ENCODE results near the gene TARS1. TPM values are rescaled to one million over a fixed set of nuclear protein-coding genes. Genes with fewer than 3 reads are reported as not detected.

Gene TARS1
- total and polyA plus RNA-seq, 2 of the 13 experiments (the other 11 are each of a cell fraction or from before 2014, with no cell fraction given) = 77.0 to 184 TPM

DNA sequence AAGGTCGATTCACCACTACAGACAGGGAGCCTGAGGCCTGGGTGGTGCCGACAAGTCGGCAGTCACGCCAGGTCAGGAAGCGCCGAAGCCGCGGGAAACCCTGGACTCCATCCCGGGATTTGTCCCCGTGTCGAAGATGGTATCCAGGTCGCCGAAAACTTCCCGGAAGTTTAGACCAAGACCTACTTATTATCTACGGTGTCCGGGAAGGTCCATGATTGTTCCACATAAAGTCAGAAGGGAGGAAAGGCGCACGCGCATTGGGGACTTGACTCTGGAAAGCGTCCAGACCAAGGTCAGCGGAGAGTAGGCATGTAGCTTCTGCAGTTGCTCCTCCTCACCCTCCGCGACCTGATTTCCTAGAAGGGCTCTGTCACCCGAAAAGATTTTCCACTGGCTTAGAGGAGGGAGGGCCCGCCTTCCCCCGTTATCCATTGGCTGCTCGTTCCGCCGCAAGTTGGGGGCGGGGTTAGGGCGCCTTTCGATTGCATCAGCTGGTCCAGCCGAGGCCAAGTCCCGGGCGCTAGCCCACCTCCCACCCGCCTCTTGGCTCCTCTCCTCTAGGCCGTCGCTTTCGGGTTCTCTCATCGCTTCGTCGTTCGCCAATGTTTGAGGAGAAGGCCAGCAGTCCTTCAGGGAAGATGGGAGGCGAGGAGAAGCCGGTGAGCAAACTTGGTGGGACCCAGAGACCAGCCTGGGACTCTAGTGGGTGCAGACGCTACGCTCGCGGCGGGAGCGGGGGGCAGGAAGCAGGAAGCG, at the start of gene TARS1 (continued):
- TF ChIP-seq, protein P1, sequence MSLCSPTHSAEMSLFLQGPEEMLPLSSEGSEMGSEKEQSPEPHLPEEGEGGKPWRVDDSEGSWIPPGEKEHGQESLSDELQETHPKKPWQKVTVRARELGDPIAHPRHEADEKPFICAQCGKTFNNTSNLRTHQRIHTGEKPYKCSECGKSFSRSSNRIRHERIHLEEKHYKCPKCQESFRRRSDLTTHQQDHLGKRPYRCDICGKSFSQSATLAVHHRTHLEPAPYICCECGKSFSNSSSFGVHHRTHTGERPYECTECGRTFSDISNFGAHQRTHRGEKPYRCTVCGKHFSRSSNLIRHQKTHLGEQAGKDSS (CRISPR knock-in tag; IDR thresholded peaks at IDR 0.05; ENCODE audit: borderline replicate concordance, low read depth) = peak; percentile 53; the same call in 1 of the 2 replicates
- TF ChIP-seq, protein P2, sequence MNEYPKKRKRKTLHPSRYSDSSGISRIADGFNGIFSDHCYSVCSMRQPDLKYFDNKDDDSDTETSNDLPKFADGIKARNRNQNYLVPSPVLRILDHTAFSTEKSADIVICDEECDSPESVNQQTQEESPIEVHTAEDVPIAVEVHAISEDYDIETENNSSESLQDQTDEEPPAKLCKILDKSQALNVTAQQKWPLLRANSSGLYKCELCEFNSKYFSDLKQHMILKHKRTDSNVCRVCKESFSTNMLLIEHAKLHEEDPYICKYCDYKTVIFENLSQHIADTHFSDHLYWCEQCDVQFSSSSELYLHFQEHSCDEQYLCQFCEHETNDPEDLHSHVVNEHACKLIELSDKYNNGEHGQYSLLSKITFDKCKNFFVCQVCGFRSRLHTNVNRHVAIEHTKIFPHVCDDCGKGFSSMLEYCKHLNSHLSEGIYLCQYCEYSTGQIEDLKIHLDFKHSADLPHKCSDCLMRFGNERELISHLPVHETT (CRISPR knock-in tag; conservative IDR thresholded peaks at IDR 0.05) = peak; percentile 65
- TF ChIP-seq, protein P3, sequence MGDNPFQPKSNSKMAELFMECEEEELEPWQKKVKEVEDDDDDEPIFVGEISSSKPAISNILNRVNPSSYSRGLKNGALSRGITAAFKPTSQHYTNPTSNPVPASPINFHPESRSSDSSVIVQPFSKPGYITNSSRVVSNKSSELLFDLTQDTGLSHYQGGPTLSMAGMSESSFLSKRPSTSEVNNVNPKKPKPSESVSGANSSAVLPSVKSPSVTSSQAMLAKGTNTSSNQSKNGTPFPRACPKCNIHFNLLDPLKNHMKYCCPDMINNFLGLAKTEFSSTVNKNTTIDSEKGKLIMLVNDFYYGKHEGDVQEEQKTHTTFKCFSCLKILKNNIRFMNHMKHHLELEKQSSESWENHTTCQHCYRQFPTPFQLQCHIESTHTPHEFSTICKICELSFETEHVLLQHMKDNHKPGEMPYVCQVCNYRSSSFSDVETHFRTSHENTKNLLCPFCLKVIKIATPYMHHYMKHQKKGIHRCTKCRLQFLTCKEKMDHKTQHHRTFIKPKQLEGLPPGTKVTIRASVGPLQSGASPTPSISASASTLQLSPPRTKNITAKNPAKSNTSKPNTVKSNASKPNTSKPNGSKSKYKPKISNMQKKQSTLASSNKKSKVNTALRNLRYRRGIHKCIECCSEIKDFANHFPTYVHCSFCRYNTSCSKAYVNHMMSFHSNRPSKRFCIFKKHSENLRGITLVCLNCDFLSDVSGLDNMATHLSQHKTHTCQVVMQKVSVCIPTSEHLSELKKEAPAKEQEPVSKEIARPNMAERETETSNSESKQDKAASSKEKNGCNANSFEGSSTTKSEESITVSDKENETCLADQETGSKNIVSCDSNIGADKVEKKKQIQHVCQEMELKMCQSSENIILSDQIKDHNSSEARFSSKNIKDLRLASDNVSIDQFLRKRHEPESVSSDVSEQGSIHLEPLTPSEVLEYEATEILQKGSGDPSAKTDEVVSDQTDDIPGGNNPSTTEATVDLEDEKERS (CRISPR knock-in tag; IDR thresholded peaks at IDR 0.05) = 0 out of 2 replicates have a peak, but pooled peaks have one; percentile 44
- TF ChIP-seq ZNF792 (CRISPR knock-in tag; IDR thresholded peaks at IDR 0.05) (peak; percentile 33; the same call in 1 of the 2 replicates), XBP1 (CRISPR knock-in tag; IDR thresholded peaks at IDR 0.05) (no peak), ZNF224 (CRISPR knock-in tag; IDR thresholded peaks at IDR 0.05) (no peak), ZNF317 (CRISPR knock-in tag; IDR thresholded peaks at IDR 0.05) (no peak), ZNF605 (CRISPR knock-in tag; IDR thresholded peaks at IDR 0.05) (0 out of 2 replicates have a peak, but pooled peaks have one; percentile 6), DMAP1 (CRISPR knock-in tag; IDR thresholded peaks at IDR 0.05) (peak; percentile 99)
- TF ChIP-seq, protein P4, sequence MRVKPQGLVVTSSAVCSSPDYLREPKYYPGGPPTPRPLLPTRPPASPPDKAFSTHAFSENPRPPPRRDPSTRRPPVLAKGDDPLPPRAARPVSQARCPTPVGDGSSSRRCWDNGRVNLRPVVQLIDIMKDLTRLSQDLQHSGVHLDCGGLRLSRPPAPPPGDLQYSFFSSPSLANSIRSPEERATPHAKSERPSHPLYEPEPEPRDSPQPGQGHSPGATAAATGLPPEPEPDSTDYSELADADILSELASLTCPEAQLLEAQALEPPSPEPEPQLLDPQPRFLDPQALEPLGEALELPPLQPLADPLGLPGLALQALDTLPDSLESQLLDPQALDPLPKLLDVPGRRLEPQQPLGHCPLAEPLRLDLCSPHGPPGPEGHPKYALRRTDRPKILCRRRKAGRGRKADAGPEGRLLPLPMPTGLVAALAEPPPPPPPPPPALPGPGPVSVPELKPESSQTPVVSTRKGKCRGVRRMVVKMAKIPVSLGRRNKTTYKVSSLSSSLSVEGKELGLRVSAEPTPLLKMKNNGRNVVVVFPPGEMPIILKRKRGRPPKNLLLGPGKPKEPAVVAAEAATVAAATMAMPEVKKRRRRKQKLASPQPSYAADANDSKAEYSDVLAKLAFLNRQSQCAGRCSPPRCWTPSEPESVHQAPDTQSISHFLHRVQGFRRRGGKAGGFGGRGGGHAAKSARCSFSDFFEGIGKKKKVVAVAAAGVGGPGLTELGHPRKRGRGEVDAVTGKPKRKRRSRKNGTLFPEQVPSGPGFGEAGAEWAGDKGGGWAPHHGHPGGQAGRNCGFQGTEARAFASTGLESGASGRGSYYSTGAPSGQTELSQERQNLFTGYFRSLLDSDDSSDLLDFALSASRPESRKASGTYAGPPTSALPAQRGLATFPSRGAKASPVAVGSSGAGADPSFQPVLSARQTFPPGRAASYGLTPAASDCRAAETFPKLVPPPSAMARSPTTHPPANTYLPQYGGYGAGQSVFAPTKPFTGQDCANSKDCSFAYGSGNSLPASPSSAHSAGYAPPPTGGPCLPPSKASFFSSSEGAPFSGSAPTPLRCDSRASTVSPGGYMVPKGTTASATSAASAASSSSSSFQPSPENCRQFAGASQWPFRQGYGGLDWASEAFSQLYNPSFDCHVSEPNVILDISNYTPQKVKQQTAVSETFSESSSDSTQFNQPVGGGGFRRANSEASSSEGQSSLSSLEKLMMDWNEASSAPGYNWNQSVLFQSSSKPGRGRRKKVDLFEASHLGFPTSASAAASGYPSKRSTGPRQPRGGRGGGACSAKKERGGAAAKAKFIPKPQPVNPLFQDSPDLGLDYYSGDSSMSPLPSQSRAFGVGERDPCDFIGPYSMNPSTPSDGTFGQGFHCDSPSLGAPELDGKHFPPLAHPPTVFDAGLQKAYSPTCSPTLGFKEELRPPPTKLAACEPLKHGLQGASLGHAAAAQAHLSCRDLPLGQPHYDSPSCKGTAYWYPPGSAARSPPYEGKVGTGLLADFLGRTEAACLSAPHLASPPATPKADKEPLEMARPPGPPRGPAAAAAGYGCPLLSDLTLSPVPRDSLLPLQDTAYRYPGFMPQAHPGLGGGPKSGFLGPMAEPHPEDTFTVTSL (CRISPR knock-in tag; IDR thresholded peaks at IDR 0.05; ENCODE audit: borderline replicate concordance) = peak; percentile 52; the same call in 1 of the 2 replicates
- TF ChIP-seq, protein P5, sequence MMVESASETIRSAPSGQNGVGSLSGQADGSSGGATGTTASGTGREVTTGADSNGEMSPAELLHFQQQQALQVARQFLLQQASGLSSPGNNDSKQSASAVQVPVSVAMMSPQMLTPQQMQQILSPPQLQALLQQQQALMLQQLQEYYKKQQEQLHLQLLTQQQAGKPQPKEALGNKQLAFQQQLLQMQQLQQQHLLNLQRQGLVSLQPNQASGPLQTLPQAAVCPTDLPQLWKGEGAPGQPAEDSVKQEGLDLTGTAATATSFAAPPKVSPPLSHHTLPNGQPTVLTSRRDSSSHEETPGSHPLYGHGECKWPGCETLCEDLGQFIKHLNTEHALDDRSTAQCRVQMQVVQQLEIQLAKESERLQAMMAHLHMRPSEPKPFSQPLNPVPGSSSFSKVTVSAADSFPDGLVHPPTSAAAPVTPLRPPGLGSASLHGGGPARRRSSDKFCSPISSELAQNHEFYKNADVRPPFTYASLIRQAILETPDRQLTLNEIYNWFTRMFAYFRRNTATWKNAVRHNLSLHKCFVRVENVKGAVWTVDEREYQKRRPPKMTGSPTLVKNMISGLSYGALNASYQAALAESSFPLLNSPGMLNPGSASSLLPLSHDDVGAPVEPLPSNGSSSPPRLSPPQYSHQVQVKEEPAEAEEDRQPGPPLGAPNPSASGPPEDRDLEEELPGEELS (CRISPR knock-in tag; IDR thresholded peaks at IDR 0.05) = peak; percentile 42; the same call in 1 of the 2 replicates
- TF ChIP-seq, protein P6, sequence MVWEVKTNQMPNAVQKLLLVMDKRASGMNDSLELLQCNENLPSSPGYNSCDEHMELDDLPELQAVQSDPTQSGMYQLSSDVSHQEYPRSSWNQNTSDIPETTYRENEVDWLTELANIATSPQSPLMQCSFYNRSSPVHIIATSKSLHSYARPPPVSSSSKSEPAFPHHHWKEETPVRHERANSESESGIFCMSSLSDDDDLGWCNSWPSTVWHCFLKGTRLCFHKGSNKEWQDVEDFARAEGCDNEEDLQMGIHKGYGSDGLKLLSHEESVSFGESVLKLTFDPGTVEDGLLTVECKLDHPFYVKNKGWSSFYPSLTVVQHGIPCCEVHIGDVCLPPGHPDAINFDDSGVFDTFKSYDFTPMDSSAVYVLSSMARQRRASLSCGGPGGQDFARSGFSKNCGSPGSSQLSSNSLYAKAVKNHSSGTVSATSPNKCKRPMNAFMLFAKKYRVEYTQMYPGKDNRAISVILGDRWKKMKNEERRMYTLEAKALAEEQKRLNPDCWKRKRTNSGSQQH (CRISPR knock-in tag; IDR thresholded peaks at IDR 0.05; ENCODE audit: low read depth) = peak; percentile 32
